ENCODE data around the gene WBP4. TPM values are rescaled to one million over a fixed set of nuclear protein-coding genes. Genes with fewer than 3 reads are reported as not detected.

The WBP4 gene, protein sequence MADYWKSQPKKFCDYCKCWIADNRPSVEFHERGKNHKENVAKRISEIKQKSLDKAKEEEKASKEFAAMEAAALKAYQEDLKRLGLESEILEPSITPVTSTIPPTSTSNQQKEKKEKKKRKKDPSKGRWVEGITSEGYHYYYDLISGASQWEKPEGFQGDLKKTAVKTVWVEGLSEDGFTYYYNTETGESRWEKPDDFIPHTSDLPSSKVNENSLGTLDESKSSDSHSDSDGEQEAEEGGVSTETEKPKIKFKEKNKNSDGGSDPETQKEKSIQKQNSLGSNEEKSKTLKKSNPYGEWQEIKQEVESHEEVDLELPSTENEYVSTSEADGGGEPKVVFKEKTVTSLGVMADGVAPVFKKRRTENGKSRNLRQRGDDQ
- 8.6 and 12.3 TPM in 2 replicates for total RNA-seq (2014; rRNA removed; shearing (Covaris generic))

DNA sequence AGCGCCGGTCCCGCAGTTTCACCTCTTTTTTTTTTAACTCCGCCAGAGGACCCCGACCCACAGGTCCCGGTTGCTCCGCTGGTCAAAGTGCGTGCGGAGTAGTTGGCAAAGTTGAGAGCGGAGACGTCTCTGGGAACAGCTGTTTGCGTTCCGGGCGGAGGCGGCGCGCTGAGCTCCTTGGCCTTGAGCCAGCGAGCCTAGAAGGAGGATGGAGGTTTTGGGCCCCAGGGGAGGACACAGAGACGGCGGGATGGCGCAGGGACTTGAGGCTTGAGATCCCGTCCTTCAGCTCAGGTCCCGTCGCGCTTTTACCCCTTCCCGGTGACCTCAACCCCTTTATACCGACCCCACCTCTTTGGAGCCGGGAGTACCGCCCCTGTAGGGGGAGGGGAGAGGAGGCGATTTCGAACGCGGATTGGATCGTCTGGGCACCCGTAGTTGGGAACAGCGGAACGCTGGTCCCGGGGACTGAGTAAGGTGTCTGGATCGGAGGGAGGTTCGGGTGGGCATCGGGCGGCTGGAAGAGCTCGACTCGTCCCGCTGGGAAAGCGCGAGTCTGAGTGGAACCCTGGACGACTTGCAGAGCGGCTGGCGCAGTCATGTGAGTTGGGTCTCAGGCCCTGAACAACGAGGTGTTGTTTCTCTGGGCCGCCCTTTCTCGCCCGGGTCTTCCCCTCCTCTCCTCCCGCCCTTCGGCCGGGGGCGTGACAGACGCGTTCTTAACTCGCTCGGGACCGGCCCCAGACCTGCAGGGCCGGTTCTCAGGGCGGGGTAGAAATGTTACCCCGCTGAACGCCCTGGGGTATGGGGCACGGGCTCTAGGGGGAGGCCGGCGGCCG lies at the start of gene WBP4:
TSS of gene WBP4 (plus strand) at position 435 of the 839 bp plus-strand sequence. CDS start at position 600, 165 bp downstream.

DNA sequence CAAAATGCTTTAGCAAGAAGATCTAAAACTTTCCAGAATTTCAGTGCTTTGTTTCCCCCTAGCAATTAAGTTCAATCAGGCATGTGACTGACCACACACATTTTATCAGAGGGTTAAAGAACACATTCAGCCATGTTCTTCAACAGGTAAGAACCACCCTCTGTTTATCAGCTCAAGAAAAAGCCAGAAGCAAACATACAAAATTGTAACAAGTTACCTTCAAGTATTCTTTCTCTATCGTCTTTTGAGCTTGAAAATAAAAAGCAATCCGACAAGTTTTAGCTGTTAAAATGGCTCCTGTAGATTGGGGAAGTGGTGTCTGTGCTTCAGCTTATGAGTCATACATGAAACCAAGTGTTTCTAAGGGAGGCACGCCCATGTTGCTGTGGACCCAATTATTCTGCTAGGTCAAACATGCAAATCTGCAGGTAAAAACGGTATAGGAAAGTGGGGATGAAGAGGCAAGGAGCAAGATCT lies 42.3 kb upstream of the WBP4 start, which contains the start of gene ELF1:
TSS of gene ELF1 (minus strand) at position 306 of the 477 bp plus-strand sequence. CDS start 37,262 bp downstream, outside the sequence.

DNA sequence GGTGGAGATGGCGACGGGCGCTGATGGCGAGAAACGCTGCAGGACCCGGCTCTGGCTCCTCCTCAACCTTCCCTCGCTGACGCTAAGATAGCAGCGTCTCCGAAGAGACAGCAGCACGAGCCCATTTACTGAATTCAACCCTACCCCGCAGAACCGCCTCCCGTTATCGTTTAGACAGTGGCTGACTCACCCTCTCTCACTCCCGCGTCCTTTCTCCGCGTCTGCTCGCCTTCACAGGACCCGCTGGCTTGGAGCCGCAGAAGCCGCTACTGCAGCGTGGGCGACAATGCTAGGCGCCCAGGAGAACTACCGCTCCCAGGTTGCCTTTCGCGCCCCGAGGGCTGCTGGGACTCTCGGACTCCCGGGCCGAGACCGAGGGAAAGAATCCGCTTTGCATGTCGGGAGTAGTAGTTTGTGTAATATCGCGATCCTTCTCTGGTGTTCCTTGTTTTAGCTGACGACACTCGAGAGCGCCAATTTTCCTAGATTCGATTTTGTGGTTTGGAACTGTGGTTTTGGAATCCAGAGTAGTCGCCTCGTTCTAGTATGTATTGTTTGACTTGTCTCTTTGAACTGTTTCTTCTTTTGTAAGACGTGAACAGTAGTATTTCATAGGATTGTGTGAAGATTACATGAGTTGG lies 71.3 kb downstream of the WBP4 start, which contains the start of gene KBTBD6:
TSS of gene KBTBD6 (minus strand) at position 291 of the 641 bp plus-strand sequence. CDS start 291 bp downstream, outside the sequence.

Small RNA genes lying within 50 kb of the gene (small RNA-seq; reads per million reads assigned to genes)
- gene MIR3168 (not detected), gene RN7SL597P (not detected)

Other genes with a start within 250 kb of the WBP4 start
- gene ELF1, start 42.2 kb upstream of the WBP4 start, total RNA-seq (2014; rRNA removed; shearing (Covaris generic)), result 16.2 and 16.3 TPM in 2 replicates
- gene KBTBD6, start 71.3 kb downstream of the WBP4 start, total RNA-seq (2014; rRNA removed; shearing (Covaris generic)), result 4.6 and 5.1 TPM in 2 replicates
- gene KBTBD7, start 133.1 kb downstream of the WBP4 start, total RNA-seq (2014; rRNA removed; shearing (Covaris generic)), result 2.3 and 2.5 TPM in 2 replicates
- 12.5 and 14.4 TPM in 2 replicates for gene MTRF1, start 202.1 kb downstream of the WBP4 start, total RNA-seq (2014; rRNA removed; shearing (Covaris generic))
- 4.8 and 8.1 TPM in 2 replicates for gene NAA16, start 249.8 kb downstream of the WBP4 start, total RNA-seq (2014; rRNA removed; shearing (Covaris generic))